HG03280 (cell line): Measurements from ENCODE around the gene HMGN4.
"Not testable (repeated sequence)": the region's sequence is repeated elsewhere in the genome, so short reads cannot be mapped to it uniquely, and the experiment has no call there.

ENCODE experiments used
- ATAC-seq: cut with Tn5 transposase; IDR thresholded peaks from one replicate; pipeline ENCODE4 v1.9.1; 2021; ENCODE audit warnings: mild to moderate bottlenecking, moderate library complexity; ENCODE audit not compliant: unreplicated experiment

The HMGN4 gene

DNA sequence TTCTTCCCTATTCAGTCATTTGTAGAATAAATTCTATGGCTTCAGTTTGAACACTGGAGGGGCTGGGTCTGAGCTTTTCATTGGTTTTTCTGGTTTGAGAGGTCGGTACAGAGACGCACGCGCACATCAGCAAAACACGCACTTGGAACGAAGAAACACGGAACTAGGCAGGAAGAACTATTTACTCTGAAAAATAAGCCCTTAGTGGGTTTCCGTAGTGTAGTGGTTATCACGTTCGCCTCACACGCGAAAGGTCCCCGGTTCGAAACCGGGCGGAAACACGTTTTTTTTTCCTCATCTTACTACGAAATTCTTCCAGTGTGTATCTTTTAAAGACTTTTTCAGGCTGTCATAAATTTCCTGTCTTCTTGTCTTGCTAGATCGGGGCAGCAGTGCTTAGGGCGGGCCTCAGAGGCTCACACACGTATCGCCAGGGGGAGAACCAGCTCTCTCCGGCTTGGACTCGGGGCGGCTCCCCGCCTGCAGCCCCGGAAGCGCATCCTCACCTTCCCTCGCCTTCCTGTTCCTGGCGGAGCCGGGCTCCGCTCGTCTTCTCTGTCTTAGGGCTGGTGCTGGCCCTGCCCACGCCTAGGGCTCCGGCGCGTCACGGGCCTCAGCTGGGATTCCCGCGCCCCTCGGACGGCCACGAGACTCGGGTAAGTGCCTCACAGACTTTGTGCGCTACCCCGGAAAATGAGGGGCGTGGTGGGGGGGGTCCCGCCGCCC lies at the start of gene HMGN4:
HMGN4 (plus strand) TSS at position 521 of the 726 bp plus-strand sequence. CDS start 6,841 bp downstream, outside the sequence.
- ATAC-seq, result peak; percentile 57

DNA sequence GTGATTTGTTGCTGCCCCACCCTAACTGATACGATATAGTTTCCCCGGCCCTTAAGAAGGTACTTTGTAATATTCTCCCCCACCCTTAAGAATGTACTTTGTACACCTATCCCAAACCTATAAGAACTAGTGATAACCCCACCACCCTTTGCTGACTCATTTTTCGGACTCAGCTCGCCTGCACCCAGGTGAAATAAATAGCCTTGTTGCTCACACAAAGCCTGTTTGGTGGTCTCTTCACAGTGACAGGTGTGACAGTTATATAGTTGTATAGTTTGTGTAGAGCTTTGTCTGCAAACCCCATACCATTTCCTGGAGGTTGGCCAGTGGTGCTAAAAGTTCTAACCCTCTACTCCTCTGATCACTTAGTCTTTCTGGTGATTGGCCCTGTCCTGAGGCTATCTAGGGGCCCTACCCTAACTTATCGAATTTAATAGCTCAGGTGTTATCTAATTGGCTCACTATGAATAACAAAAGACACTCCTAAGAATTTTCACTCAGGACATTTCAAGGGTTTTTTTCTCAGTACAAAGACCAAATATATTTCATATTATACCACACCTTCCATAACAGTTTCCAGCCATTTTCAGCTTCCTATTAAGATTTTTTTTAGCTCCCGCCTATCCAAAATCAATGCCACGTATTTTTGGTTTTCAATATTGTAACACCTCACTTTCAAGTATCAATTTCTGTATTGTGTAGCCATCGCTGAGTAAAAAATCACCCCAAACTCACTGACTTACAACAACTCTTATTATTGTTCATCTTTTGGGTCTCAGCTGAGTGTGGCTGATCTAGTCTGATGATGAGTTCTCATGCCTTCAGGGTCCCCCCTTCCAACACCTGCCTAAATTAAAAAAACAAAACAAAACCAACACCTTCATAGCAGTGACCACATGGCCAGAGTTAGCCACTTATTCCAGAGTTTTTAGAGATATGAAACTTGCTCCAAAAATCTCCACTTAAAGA lies 47.9 kb upstream of the HMGN4 start:
- ATAC-seq, result no peak

DNA sequence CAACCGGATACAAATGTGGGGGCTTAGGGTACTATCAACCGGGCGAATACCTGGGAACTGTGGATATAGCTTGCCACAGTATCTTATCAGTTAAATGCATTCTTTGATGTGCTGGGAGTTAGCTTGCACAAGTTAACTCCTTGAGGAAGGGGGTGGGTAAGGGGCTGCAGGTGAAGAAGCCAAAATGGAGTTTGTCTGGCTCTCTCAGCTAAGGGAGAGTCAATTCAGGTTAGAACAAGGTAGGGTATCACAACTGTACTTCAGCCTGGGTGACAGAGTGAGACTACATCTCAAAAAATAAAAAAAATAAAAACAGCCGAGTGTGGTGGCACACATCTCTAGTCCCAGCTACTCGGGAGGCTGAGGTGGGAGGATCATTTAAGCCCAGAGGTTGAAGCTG lies 46.6 kb upstream of the HMGN4 start:
- no peak for ATAC-seq

DNA sequence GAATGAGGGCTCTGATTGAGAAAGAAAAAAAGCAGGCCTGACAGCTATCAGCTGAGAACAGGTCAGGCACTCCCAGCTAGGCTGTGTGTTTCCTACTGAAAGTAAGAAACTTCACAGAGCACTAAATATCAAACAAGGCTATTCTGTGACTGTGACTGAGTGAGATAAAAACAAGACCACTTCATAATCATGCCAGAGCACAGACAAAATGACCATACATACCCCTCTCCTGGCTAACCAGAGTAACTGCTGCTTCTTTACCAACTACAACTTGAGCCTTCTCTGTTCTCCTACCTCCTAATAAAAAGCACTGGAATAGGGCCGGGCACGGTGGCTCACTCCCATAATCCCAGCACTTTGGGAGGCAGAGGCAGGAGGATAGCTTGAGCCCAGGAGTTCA lies 44.9 kb upstream of the HMGN4 start:
- no peak for ATAC-seq

DNA sequence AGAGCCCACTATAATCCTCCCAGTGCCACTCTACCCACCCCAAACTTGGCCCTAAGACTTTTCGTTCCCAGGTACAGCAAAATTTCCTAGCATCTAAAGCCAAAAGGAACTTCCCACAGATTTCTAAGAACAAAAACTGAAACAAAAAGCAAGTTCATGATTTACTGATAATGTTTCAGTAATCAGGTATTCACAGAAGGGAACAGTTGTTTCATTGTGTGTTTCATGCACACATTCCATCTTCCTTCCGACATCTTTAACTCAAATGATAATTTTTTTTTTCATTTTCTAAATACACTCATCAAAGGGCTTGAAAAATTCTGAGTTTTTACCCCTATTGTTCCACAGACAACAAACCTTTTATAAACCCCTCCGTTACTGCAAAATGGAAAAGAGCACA lies 44.0 kb upstream of the HMGN4 start:
- no peak for ATAC-seq

DNA sequence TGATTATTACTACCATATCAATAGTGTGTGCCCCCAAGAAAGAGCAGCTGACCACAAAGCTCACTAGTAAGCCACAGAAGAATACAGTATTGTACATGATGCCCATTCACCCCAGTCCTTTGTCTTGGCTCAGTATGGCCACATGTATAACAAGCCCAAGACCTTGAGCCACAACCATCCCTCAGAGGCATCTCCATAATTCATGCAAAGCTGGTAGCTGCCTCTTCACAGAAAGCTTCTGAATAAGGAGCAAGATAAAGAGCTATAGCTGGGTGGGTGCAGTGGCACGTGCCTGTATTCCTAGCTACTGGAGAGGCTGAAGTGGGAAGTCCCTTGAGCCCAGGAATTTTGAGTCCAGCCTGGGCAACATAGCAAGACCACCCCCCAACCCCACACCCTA lies 42.9 kb upstream of the HMGN4 start:
- ATAC-seq, result no peak

DNA sequence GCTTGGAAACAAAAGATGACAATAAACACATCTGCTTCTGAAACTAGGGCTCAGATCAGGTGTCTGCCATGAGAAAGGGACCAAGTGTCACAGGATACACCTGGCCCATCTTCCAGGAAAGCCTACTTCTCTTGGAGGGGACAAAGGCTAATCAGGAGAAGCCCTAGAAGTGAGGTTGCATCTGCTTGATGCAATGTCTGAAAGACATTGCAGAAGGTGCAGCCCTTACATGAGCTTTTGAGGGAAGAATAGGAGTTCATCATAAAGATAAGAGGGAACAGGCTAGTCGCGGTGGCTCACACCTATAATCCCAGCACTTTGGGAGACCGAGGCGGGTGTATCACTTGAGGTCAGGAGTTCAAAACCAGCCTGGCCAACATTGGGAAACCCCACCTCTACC lies 40.6 kb upstream of the HMGN4 start:
- no peak for ATAC-seq

DNA sequence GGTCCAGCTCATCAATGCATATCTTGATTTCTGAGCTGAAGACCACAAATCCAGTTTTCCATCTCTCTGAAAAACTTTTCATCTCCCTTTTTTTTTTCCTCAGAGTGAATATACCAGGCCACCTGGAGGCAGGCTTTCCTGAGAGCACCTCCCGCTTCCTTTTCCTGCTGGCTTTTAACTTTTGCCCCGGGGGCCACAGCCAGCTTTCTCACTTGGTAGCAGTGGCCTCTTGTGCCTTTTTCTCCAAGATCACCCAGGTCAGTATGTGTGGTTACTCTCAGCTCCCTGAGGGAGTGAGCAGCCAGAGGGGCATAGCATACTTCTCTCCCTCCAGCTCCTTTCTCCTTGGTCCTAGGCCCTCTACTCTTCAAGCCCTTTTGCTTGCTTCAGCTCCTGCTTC lies 38.1 kb upstream of the HMGN4 start, which contains the start of gene BTN1A1:
BTN1A1 (plus strand) TSS at position 202 of the 400 bp plus-strand sequence. CDS start 984 bp downstream, outside the sequence.
- no peak for ATAC-seq

DNA sequence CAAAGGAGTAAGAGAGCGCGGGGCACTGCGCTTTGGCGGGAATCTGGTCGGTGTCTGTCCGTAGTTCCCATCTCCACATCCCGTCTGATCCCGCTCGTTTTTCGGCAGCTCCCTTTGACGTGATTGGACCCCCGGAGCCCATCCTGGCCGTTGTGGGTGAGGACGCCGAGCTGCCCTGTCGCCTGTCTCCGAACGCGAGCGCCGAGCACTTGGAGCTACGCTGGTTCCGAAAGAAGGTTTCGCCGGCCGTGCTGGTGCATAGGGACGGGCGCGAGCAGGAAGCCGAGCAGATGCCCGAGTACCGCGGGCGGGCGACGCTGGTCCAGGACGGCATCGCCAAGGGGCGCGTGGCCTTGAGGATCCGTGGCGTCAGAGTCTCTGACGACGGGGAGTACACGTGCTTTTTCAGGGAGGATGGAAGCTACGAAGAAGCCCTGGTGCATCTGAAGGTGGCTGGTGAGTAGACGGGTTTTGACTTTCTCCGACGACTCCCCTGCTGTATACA lies 36.6 kb upstream of the HMGN4 start:
- no peak for ATAC-seq

DNA sequence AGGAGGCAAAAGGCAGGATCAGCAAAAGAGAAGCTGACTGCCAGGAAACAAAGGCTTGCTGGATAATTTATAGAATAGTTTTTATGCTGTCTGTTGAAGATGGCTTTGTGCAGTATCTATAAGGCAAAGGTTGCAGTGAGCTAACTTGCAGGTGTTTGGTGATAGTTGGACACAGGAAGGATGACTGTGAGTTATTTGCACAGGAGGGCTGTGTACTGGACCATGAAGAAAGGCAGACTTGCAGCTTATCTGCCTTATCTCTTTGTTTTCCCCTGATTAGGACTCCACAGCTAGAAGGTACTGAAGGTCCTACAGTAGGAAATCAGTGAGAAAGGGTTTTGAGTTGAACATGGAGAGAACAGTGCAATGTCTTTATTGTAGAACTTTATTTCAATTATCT lies 36.0 kb upstream of the HMGN4 start:
- ATAC-seq, result no peak

DNA sequence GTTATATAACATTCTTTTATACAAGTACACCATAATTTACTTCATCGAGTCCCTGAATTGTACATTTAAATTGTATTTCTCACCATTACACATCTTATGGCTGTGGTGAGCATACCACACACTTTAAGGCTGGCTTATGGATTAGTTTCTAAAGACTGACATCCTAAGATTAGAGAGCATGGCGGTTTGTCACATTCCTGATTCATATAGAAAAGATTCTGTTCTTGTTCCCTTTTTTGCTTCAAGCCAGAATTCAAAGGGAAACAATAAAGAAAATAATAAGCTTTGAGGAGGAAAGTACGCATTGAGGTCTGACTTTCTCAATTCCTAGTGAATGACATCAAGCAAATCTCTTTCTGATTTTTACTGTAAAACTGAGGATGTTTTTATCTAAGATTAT lies 35.5 kb upstream of the HMGN4 start:
- no peak for ATAC-seq

DNA sequence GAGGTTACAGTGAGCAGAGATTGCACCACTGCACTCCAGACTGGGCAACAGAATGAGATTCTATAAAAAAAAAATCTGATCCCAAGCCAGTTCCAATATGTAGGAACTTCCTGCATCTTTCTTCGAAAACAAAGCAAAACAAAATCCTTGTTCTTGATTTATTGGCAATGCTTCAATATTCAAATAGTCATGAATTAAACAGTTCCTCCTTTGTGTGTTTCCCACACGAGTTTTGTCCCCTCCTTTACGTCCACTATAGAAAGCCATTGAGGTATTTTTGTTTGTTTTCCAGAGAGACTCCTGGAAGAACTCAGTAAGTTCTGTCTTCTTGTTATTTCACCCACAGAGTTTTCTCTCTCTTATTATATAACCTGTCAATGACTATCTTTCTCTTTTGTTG lies 30.5 kb upstream of the HMGN4 start:
- ATAC-seq, result no peak

DNA sequence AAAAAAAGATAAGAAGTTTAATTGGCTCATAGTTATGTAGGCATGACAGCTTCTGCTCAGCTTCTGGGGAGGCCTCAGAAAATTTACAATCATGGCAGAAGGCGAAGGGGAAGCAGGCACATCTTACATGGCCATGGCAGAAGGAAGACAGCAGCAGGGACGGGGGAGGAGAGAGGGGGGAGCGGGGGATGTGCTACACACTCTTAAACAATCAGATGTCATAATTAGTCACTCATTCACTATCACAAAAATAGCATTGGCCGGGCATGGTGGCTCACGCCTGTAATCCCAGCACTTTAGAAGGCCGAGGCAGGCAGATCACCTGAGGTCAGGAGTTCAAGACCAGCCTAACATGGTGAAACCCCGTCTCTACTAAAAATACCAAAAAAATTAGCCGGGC lies 27.1 kb upstream of the HMGN4 start:
- not testable (repeated sequence) for ATAC-seq

DNA sequence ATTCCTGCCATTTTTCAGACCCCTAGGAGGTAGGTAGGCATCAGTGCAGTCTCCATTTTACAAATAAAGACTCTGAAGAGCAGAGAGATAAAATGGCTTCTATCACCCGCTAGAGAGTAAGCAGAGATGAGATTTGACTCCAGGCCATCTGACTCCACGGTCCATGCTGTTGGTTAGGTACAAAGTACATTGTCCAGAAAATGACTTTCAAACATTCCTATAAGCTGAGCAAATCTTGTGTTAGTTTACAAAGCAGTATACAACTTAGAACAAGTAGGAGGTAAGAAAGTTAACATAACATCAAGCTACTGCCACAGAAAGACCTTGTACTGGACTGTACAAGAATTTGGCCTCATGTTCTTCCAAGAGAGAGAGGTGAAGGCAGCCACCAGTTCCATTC lies 23.2 kb upstream of the HMGN4 start:
- no peak for ATAC-seq

DNA sequence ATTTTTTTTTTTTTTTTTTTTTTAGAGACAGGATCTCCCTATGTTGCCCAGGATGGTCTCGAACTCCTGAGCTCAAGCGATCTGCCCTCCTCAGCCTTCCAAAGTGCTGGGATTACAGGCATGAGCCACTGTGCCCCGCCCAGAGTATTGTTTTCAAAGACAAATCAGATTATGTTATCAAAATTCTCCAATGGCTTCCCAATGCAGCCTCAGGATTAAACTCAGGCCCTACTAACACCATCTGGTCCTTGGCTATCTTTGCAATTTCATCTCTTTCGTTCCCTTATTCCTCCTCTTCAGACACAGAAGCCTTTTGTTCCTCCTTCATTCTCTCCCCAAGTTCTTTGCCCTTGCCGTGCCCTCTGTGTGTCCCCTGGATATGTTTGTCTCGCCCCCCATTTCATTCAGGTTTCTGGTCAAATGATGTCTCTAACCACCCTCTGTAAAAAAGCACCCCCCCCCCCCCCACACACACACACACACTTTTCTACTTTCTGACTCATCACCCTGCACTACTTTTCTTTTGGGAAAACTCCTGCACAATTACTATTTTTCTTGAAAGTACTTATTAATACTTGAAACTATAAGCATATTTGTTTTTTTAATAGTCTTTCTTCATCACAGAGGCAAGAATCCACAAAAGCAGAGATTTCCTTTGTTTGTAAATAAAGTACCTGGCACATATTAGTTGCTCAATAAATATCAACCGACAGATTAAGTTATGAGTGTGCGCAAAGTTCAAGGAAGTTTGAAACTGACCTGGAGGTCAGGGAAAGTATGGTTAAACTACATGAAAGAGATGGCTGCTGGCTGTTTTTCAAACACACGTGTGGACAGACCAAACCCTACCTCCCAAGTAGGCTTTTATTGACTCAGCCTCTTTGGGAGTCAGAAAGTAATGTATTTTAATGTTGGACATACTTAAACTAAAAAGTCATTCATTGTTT lies 21.4 kb upstream of the HMGN4 start:
- no peak for ATAC-seq

DNA sequence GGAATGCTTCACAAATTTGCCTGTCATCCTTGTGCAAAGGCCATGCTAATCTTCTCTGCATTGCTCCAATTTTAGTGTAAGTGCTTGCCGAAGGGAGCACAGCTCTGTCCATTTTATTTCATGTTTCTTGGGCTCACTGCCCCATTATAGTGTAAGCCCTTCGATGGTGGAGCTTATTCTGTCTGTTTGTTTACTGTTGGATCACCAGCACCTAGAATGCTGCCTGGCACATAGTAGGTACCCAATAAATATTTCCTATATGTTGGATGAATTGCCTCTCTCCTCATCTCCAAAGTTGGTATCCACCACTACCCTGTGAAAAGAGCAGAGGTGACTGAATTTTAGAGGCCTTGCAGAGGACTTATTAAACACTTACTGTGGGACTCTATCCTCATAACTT lies 18.8 kb upstream of the HMGN4 start:
- ATAC-seq, result no peak

DNA sequence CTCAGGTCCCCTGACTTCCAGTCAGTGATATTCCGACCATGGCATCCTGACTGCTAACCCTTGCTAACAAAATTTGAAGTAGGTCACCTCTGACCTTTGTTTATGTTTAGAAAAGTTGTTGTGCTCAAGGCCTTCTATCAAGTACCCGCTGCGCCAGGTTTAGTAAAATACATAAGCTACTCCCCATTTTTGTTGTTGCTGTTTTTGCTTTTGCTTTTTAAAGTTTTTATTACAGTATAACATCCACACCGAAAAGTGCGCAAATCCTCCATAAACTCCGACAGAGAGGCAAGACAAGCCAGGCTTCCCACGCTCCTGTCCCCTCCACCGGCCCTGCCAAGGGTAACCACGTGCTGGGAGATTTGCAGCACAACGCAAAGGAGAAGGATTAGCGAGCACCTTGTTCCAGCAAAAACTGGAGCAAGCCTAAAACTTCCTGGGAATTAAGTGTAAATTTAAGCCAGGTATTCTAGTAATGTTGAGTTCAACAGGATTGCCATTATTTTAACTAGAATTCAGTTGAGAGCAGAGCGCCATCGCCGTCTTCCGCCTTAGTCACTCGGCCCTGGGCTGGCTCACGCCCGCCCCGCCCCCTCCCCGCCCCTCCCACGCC lies 17.8 kb upstream of the HMGN4 start:
- ATAC-seq, result peak; percentile 35

DNA sequence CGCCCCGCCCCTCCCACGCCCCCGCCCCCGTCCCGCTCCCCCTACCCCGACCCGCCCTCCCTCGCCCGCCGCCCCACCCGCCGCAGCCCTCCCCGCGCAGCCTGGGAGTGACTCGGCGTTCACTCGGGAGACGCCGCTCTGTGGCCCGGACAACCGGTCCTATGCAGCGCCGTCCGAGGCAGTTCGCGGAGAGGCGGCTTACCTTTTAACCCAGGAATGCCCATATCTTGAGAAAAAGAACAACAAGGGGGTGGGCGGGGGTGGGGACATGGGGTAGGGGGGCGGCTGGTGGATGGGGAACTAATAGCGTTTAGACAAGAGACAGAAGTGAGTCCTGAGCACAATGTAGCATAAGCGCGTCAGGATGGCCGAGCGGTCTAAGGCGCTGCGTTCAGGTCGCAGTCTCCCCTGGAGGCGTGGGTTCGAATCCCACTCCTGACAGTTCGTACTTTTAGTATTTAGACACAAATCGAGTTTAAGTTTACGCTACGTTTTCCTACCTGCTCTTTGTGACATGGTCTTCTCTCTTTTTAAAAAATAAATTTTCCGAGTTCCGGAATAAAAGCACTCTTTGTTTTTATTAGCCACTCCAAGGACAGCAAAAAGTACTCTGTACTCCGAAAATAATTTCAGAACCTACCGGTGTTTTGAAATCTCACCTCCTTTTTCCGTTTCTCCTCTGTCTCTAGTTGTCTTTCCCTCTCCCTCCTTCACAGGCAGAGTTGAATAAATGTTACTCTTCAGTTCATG lies 17.1 kb upstream of the HMGN4 start:
- peak; percentile 53 for ATAC-seq

DNA sequence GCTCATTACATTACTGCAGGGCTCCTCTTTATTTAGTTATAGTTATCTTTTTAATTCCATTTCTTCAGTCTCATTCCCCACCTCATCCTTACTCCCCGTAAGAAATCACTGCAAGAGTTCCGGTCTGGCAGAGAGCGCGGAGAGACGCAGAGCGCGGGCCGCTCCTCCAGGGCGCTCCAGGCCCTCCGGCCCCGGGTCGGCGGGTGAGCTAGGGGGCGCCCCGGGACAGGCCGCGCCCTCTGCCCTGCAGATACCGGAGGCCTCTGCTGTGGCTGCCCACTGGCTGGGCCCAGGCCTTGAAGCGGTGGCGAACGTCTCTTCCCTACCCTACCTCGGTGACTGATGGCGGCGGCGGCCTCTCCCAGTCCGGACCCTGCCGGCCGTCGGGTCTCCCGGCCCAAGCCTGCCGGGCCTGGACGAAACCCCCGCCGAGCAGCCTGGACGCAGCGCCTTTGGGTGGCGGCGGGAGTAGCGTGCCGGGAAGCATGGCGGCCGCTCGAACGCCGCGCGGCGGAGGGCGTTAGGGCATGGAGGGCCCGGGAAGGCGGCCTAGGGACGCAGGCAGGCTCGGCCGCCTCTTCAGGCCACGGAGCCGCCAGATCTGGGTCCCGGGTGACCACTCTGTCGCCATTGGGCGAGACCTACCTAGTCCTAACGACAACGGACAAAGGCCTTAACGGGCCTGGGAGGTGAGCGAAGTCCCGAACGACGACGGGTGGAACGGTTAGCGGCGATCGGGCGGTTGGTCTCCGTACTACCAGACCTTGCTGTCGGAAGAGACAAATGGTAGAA lies 16.4 kb upstream of the HMGN4 start:
- peak; percentile 69 for ATAC-seq
